Activated CD8-positive, alpha-beta memory T cell treated with anti-CD3 and anti-CD28 coated beads, Interleukin-2, amount 50 U/mL, for 24 hours (primary cell): ENCODE measurements around the gene ARHGEF1.
A peak's percentile ranks its signal among the peaks of the same experiment; 100 is the strongest.

Source experiments
- DNase-seq: peaks from one replicate; pipeline ENCODE4 v3.0.0-alpha.2; 2020; ENCODE audit errors: extremely low read depth

The ARHGEF1 gene

GRCh38 chr19:41883463-41883820, 458 bp downstream of the ARHGEF1 start:
- no peak for DNase-seq

GRCh38 chr19:41883821-41884733, 1.1 kb downstream of the ARHGEF1 start:
- DNase-seq = peak; percentile 76

GRCh38 chr19:41886761-41887710, 4.1 kb downstream of the ARHGEF1 start:
- DNase-seq = no peak

GRCh38 chr19:41887711-41888382, 4.9 kb downstream of the ARHGEF1 start:
- DNase-seq = peak; percentile 72

GRCh38 chr19:41888926-41889325, 5.9 kb downstream of the ARHGEF1 start:
- DNase-seq = no peak

- DNase-seq = no peak
Measured at GRCh38 chr19:41889896-41890295, 6.9 kb downstream of the ARHGEF1 start.

- no peak for DNase-seq
Measured at GRCh38 chr19:41890936-41891335, 8.0 kb downstream of the ARHGEF1 start.

GRCh38 chr19:41892173-41892902, 9.4 kb downstream of the ARHGEF1 start:
- DNase-seq = no peak

GRCh38 chr19:41893899-41894298, 10.9 kb downstream of the ARHGEF1 start:
- no peak for DNase-seq

GRCh38 chr19:41894350-41894749, 11.4 kb downstream of the ARHGEF1 start:
- no peak for DNase-seq

GRCh38 chr19:41895745-41896580, 13.0 kb downstream of the ARHGEF1 start:
- DNase-seq = no peak

GRCh38 chr19:41896581-41896942, 13.6 kb downstream of the ARHGEF1 start:
- DNase-seq = no peak

GRCh38 chr19:41897181-41897580, 14.2 kb downstream of the ARHGEF1 start:
- no peak for DNase-seq

GRCh38 chr19:41897820-41898219, 14.8 kb downstream of the ARHGEF1 start:
- DNase-seq = no peak

- no peak for DNase-seq
Measured at GRCh38 chr19:41898235-41898634, 15.3 kb downstream of the ARHGEF1 start.

GRCh38 chr19:41901707-41902360, 18.9 kb downstream of the ARHGEF1 start:
- DNase-seq = no peak

GRCh38 chr19:41902594-41902993, 19.6 kb downstream of the ARHGEF1 start:
- DNase-seq = no peak

- DNase-seq = no peak
Measured at GRCh38 chr19:41903193-41903953, 20.4 kb downstream of the ARHGEF1 start.
